SIG-M5 (cell line): ENCODE results near the gene GOLGA3.
A peak's percentile ranks its signal among the peaks of the same experiment; 100 is the strongest.
"Not testable (repeated sequence)": the region's sequence is repeated elsewhere in the genome, so short reads cannot be mapped to it uniquely, and the experiment has no call there.

Experiments
- DNase-seq: peaks from one replicate; lab custom pipeline; 2025; lab: John Stamatoyannopoulos, UW

GOLGA3 gene

DNA sequence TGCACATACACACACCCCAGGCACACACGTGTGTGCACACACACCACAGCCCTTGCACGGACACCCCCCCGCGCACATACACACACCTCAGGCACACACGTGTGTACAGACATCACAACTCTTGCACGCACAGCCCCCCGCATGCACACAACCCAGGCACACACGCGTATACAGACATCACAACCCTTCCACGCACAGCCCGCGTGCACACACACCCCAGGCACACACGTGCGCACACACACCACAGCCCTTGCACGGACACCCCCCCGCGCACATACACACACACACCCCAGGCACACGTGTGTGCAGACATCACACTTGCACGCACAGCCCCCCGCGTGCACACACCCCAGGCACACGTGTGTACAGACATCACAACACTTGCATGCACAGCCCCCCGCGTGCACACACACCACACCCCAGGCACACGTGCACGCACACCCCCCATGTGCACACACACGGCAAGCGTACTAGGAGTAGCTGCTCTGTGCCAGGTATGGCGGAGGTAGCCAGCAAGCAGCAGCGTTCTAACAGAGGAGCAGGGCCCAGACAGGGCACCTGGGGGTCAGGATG lies 48.8 kb downstream of the GOLGA3 start:
- DNase-seq, result no peak

DNA sequence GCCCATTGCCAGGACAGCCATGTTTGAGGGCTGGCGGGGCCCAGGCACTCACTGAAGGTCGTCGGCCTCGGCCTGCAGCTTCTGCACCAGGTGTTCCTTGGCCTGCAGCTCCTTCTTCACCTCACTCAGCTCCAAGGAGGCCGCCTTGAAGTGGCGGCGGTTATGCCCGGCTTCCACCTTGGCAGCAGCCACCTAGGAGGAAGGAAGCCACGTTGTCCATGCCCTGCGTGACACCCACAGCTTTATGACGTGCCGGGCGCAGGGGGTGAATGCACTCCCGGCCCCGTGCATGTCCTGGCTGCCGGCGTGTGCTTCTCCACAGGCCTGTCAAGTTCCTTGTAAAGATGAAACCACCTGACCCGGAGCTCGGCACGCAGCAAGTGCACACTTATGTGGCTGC lies 51.1 kb downstream of the GOLGA3 start:
- no peak for DNase-seq

DNA sequence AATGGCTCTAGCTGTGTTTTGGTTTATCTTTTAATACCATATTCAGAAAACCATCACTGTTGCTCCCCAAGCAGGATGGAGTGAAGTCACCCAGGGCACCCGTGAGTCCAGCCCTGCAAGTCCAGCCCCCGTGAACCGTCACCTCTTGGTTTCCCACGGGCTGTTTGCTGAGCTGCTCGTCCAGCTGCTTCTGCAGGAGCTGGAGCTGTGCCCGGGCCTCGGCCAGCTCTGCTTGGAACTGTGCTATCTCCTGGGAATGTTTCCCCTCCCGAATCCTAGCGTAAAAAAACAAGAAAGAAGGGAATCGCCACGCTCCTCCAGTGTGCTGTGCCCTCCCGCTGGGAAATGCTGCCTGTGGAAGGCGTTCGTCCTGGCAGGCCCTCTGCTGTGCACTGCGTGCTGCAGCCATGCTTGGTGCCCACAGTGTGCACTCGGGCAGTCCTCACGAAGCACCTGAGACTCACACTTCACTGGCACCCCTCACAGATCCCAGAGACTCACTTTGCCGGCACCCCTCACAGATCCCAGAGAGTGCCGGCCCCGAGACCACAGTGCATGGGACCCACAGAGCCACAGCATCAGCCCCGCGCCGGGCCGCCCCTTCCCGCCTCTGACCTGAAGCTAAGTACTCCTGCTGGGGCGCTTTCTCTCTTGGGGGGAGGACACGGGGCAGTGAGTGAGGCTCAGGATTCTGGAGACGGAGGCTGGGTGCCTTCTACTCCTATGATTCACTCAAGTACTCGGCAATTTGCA lies 51.7 kb downstream of the GOLGA3 start:
- DNase-seq, result no peak

DNA sequence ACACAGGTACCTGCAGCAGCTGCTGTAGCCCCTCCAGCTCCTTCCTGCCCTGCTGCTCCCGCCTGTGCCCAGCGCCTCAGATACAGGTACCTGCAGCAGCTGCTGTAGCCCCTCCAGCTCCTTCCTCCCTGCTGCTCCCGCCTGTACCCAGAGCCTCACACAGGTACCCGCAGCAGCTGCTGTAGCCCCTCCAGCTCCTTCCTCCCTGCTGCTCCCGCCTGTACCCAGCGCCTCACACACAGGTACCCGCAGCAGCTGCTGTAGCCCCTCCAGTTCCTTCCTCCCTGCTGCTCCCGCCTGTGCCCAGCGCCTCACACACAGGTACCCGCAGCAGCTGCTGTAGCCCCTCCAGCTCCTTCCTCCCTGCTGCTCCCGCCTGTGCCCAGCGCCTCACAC lies 52.4 kb downstream of the GOLGA3 start:
- DNase-seq, result not testable (repeated sequence)

- no peak for DNase-seq
These were observed 53.0 kb downstream of the GOLGA3 start for GRCh38 chr12:132775502-132776229.

DNA sequence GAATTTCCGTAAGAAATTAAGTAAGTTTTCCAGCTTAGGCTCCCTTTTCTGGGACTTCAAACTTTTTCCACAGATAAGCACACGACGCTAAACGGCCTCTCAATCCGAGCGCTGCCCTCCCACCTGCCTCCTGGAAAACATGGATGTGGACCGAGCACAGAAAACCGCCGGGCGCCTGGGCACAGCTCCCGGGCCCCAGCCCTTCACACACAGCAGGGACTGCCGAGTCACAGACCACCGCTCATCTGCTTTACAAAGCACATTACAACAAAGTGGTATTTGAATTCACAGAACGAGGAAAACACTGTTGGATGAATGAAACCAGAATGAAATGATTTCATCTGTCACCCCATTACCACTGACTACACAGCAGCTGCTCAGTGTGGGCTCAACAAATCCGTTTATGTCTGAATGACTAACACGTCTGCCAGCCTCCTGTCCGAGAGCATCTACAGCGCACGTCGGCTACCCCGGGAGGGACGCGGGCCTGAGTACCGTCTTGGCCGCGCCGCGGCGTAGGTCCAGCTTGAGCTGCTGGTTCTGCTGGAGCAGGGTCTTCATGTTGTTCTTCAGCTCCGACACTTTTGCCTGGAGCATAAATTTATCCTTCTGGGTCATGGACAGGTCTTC lies 53.9 kb downstream of the GOLGA3 start:
- no peak for DNase-seq

DNA sequence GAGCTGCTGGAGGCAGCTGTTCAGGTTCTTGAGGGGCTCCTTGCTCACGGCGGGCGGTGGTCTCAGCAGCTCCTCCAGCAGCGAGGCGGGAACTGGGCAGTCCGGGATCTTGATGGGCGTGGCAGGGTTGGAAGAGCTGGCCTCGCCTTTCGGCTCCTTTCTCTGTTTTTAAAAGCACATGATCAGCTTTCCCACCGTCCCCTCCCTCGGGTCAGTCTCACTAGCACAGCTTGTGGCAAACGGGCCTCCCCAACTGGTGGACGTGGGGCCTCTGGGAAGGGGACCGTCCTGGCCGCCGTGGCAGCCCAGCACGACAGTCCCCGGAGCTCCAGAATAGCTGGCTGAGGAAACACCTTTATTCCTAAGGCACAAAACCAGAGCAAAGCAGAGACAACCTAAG lies 54.5 kb downstream of the GOLGA3 start:
- no peak for DNase-seq

GRCh38 chr12:132773077-132773955 lies 55.4 kb downstream of the GOLGA3 start:
- DNase-seq, result no peak

GRCh38 chr12:132772606-132773005 lies 56.1 kb downstream of the GOLGA3 start:
- no peak for DNase-seq

DNA sequence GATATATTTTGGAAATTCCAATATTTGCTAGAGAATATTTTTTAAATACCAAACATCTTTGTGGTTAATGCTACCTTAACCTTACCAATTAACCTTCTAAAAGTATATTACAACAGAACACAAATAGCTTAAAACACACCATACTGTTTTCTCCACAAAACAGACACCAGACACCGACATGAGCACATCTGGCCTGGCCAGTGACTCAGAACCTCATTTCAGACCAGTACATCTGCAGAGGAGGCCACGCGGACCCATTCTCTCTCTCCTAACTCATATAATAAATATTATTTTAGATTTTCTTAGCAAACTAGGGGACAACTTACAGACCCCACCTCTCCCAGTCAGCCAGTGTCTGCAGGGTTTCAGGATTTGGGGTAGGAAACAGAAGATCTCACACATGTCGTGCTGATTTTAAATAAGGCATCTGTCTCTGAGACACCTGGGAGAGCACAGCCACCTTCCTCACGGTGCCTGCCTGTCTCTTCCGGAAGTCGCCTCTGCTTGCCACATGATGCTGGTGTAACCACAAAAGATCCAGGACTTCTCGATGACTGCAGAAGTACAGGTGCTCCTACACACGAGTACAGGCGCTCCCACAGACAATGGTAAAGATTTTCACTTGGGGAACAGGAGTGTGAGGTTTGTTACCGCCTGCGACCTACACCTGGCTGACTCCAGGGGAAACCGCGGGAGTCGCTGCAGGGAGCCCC lies 57.4 kb downstream of the GOLGA3 start:
- no peak for DNase-seq

GRCh38 chr12:132766380-132767085 lies 62.1 kb downstream of the GOLGA3 start:
- no peak for DNase-seq

DNA sequence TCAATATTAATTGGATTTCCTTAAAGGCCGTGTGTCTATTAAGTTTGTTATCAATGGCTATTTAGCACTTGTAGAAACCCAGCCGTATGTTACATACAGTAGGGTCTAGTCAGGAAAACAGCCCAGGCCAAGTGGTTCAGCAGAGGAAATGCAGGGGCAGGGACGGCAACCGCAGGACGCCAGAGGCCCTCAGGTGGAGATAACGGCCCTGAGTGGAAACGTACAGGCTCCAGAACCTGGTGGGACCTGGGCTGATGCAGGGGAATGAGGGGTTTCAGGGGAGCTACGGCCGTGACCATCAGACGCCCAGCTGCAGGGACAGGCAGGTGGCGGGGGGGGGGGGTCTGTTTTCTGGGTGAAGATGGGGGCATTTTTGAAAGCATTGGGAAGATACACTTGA lies 63.3 kb downstream of the GOLGA3 start:
- no peak for DNase-seq

DNA sequence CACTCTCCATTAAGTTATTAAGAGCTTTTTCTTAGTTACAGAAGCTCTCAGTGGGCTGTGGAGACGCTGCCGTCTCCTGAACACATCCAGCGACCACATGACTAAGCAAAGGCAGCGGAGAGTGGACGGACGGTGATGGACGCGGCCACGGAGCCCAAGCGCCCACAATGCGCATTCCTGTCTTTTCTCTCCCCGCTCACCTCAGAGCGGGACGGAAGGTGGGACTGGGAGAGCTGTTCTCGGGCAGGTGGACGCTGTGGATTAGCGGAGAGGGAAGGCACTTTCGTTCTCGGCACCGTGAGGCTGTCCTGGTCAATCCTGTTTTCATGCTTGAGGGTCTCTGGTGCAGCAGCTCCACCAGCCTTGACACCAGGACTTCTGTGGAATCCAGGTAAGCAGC lies 64.4 kb downstream of the GOLGA3 start:
- DNase-seq, result no peak

GRCh38 chr12:132761921-132762583 lies 66.6 kb downstream of the GOLGA3 start:
- peak; percentile 67 for DNase-seq

DNA sequence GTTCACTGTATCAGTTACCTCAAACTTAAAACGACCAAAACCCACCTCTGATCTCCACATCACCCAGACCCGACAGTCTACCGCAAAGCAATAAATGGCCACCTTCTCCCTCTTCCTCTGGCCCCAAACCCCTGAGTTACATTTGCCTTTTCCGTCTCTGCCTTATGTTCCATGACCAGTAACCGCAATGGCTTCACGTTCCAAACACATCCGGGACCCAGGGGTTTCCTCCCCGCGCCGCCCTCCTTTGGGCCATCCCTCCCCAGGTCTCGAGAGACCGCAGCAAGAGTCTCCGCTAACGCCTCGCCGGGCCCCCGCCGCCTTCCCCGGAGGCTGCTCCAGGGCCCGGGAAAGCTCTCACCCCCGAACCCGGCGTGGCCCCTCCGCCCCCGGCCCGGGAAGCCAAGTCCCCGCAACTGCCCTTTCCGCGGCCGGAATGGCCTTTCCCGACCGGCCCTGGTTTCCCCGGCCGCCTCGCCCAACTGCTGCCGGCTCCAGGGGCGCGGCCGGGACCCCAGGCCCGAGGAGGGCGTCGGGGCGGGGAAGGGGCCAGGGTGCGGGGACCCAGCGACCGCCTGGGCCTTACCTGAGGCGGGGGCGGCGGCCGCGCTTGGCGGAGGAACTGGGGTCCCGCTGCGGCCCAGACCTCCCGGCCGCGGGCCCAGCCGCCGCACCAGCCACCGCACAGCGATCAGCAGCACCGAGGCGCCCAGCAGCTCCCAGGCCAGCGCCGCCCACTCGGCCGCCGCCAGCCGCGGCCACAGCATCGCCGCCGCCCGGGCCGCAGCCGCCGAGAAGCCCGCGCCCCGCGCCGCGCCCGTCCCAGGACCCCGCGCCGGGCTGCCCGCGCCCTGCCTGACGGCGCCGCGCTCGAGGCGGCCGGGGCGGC lies 67.4 kb downstream of the GOLGA3 start, which contains the start of gene ANKLE2:
Gene ANKLE2 (minus strand): TSS at position 801 of the 889 bp plus-strand sequence. CDS start 34 bp downstream, at position 767.
- DNase-seq, result no peak

DNA sequence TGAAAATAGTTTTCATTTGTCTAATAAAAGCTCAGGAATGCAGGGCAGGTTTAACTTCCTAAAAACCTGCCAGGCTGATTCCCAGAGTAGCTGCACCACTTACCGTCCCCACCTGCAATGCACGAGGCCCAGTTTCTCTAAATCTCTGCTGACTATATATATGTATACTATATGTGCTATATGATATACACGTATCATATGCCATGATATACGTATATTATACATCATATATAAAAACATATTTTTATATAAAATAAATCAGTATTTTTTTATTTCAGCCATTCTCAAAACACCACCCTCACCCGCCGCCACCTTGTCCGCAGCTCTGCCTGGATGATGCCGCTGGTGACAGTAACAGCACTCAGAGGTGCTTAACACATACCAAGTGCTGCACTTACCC lies 69.3 kb downstream of the GOLGA3 start:
- DNase-seq, result no peak

GRCh38 chr12:132758825-132759224 lies 69.8 kb downstream of the GOLGA3 start:
- DNase-seq, result not testable (repeated sequence)

- no peak for DNase-seq
These were observed 74.3 kb downstream of the GOLGA3 start for GRCh38 chr12:132754160-132754932.
